Measurements from ENCODE around the gene C13orf46.

- no peak for TF ChIP-seq YY1 (IDR thresholded peaks at IDR 0.05; ENCODE audit: insufficient read depth, insufficient read length)
- no peak for TF ChIP-seq ZNF274 (IDR thresholded peaks at IDR 0.05; ENCODE audit: low read depth, low read length)
Observed at GRCh38 chr13:113991676-113992179, 17.9 kb upstream of the C13orf46 start.
